ENCODE measurements around the gene CSH2.
"Not testable (repeated sequence)": the region's sequence is repeated elsewhere in the genome, so short reads cannot be mapped to it uniquely, and the experiment has no call there.

The CSH2 gene

DNA sequence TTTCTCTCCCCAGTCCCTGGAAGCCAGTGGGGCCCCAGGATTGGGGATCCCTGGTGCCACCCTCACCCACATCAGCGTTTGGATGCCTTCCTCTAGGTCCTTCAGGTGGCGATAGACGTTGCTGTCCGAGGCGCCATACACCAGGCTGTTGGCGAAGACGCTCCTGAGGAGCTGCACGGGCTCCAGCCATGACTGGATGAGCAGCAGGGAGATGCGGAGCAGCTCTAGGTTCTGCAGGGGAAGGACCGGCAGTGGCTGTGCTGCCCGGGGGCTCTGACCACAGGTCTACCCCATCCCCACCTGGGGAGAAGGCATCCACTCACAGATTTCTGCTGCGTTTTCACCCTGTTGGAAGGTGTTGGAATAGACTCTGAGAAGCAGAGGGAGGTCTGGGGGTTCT lies 7.2 kb upstream of the CSH2 start:
- no peaks in the 10 kb centered on the region for H3K9me3 ChIP-seq (ENCODE audit: control insufficient read depth, insufficient read depth, low read depth, low read length)
- no peak overlapping the region for H3K27ac ChIP-seq (ENCODE audit: extremely low read depth, low read depth, low read length)
- H3K4me1 ChIP-seq (ENCODE audit: control insufficient read depth, insufficient read depth, low read length), result no peaks in the 10 kb centered on the region
- ChIA-PET CTCF (interaction anchor here (0.6 to 2.9 kb wide), 6 partner anchors 10 to 222 kb away, joined by 3 to 10 read pairs (median 3); no protein-coding TSS in a partner anchor), POLR2A (no interaction called here)
- no peak overlapping the region for H3K4me3 ChIP-seq (ENCODE audit: low read depth, low read length)
- TF ChIP-seq PRDM1 (tag by site-specific recombination; IDR thresholded peaks at IDR 0.05) (no peak), ZBTB1 (tag by site-specific recombination; IDR thresholded peaks at IDR 0.05) (no peak), ZNF146 (tag by site-specific recombination; IDR thresholded peaks at IDR 0.05) (no peak), ZNF501 (tag by site-specific recombination; IDR thresholded peaks at IDR 0.05) (no peak), ZNF184 (tag by site-specific recombination; IDR thresholded peaks at IDR 0.05) (no peak), ZFP3 (tag by site-specific recombination; IDR thresholded peaks at IDR 0.05; ENCODE audit: low read depth) (no peak), ZNF174 (tag by site-specific recombination; IDR thresholded peaks at IDR 0.05) (no peak), ZNF138 (tag by site-specific recombination; IDR thresholded peaks at IDR 0.05; ENCODE audit: borderline replicate concordance) (no peak)
- TF ChIP-seq, protein P1, sequence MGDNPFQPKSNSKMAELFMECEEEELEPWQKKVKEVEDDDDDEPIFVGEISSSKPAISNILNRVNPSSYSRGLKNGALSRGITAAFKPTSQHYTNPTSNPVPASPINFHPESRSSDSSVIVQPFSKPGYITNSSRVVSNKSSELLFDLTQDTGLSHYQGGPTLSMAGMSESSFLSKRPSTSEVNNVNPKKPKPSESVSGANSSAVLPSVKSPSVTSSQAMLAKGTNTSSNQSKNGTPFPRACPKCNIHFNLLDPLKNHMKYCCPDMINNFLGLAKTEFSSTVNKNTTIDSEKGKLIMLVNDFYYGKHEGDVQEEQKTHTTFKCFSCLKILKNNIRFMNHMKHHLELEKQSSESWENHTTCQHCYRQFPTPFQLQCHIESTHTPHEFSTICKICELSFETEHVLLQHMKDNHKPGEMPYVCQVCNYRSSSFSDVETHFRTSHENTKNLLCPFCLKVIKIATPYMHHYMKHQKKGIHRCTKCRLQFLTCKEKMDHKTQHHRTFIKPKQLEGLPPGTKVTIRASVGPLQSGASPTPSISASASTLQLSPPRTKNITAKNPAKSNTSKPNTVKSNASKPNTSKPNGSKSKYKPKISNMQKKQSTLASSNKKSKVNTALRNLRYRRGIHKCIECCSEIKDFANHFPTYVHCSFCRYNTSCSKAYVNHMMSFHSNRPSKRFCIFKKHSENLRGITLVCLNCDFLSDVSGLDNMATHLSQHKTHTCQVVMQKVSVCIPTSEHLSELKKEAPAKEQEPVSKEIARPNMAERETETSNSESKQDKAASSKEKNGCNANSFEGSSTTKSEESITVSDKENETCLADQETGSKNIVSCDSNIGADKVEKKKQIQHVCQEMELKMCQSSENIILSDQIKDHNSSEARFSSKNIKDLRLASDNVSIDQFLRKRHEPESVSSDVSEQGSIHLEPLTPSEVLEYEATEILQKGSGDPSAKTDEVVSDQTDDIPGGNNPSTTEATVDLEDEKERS (tag by site-specific recombination; IDR thresholded peaks at IDR 0.05), result no peak
- TF ChIP-seq, protein P2, sequence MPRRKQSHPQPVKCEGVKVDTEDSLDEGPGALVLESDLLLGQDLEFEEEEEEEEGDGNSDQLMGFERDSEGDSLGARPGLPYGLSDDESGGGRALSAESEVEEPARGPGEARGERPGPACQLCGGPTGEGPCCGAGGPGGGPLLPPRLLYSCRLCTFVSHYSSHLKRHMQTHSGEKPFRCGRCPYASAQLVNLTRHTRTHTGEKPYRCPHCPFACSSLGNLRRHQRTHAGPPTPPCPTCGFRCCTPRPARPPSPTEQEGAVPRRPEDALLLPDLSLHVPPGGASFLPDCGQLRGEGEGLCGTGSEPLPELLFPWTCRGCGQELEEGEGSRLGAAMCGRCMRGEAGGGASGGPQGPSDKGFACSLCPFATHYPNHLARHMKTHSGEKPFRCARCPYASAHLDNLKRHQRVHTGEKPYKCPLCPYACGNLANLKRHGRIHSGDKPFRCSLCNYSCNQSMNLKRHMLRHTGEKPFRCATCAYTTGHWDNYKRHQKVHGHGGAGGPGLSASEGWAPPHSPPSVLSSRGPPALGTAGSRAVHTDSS (tag by site-specific recombination; IDR thresholded peaks at IDR 0.05), result no peak
- TF ChIP-seq, protein P3, sequence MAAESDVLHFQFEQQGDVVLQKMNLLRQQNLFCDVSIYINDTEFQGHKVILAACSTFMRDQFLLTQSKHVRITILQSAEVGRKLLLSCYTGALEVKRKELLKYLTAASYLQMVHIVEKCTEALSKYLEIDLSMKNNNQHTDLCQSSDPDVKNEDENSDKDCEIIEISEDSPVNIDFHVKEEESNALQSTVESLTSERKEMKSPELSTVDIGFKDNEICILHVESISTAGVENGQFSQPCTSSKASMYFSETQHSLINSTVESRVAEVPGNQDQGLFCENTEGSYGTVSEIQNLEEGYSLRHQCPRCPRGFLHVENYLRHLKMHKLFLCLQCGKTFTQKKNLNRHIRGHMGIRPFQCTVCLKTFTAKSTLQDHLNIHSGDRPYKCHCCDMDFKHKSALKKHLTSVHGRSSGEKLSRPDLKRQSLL (tag by site-specific recombination; IDR thresholded peaks at IDR 0.05), result no peak
- H3K36me3 ChIP-seq (ENCODE audit: control insufficient read depth in 2 of 2, insufficient read depth in 1 of 2, low read length in 2 of 2), result no peaks in the 10 kb centered on the region

DNA sequence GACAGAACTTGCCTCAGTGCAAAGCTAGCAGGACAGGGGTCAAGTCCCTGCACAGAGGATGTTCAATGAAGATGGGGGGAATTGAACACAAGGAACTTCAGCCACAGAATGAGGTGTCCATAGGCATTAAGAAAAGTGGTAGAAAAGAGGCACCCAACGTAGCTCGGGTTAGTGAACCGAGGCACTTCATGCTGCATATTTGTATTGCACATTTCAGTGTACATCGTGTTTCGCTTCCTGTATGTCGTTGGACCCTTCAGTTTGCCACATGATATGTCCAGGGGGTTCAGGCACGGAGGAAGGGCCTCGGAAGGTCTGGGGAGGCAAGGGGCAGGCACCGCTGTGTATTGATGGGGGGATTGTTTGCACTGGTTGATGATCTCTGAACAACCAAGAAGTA lies 4.9 kb upstream of the CSH2 start:
- H3K4me1 ChIP-seq (ENCODE audit: control insufficient read depth, insufficient read depth, low read length); H3K9me3 ChIP-seq (ENCODE audit: control insufficient read depth, insufficient read depth, low read depth, low read length); H3K4me3 ChIP-seq (ENCODE audit: low read depth, low read length); POLR2A ChIA-PET; H3K27ac ChIP-seq (ENCODE audit: extremely low read depth, low read depth, low read length); H3K36me3 ChIP-seq (ENCODE audit: control insufficient read depth in 2 of 2, insufficient read depth in 1 of 2, low read length in 2 of 2): not testable (repeated sequence)
- CTCF ChIA-PET, result interaction anchor here (0.6 to 2.6 kb wide), 4 partner anchors 10 to 1101 kb away, joined by 3 to 14 read pairs (median 4); no protein-coding TSS in a partner anchor

DNA sequence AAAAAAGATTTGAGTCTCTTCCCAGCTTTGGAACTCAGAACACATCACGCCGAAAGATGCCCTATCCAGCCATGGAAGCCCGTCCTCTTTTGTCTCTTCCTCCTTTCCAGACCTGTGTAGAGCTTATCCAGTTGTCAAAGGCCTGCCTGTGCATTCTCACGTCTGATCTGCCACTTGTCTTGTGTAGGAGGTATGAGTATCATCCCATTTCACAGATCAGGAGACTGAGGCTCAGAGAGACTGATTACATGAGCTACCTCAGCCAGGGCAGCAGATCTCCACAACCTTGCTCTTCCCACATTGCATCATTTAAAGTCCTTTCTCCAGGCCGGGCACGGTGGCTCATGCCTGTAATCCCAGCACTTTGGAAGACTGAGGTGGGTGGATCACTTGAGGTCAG lies 1.2 kb upstream of the CSH2 start:
- H3K9me3 ChIP-seq (ENCODE audit: control insufficient read depth, insufficient read depth, low read depth, low read length); POLR2A ChIA-PET; H3K4me1 ChIP-seq (ENCODE audit: control insufficient read depth, insufficient read depth, low read length); H3K4me3 ChIP-seq (ENCODE audit: low read depth, low read length); H3K36me3 ChIP-seq (ENCODE audit: control insufficient read depth in 2 of 2, insufficient read depth in 1 of 2, low read length in 2 of 2); H3K27ac ChIP-seq (ENCODE audit: extremely low read depth, low read depth, low read length): not testable (repeated sequence)
- CTCF ChIA-PET, result interaction anchor here (0.6 to 1.4 kb wide), 13 partner anchors 9 to 1347 kb away, joined by 3 to 9 read pairs (median 4); no protein-coding TSS in a partner anchor

DNA sequence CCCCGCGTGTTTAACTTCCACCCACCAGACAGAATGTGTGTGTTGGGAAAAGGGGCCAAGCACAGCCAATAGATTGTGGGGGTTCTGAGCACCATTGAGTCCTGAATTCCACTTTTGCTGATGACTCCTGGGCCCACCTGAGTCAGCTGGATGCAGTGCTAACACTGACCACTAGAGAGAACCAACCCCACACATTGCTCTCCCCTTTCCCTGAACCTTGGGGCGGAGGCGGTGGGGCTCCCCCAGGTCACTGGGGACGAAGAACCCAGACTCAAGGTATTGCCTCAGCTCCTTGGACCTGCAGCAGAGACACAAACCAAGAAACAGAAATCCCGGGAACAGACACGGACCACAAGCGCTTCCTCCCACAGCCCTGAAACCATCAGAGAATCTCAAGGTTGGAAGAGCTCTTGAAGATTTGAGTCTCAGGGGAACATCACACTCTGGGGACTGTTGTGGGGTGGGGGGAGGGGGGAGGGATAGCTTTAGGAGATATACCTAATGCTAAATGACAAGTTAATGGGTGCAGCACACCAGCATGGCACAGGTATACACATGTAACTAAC lies 667 bp upstream of the CSH2 start:
- POLR2A ChIA-PET; H3K4me1 ChIP-seq (ENCODE audit: control insufficient read depth, insufficient read depth, low read length); H3K4me3 ChIP-seq (ENCODE audit: low read depth, low read length); H3K36me3 ChIP-seq (ENCODE audit: control insufficient read depth in 2 of 2, insufficient read depth in 1 of 2, low read length in 2 of 2); H3K27ac ChIP-seq (ENCODE audit: extremely low read depth, low read depth, low read length); H3K9me3 ChIP-seq (ENCODE audit: control insufficient read depth, insufficient read depth, low read depth, low read length): not testable (repeated sequence)
- CTCF ChIA-PET, result interaction anchor here (0.6 to 1.4 kb wide), 13 partner anchors 8 to 1347 kb away, joined by 3 to 9 read pairs (median 4); no protein-coding TSS in a partner anchor

DNA sequence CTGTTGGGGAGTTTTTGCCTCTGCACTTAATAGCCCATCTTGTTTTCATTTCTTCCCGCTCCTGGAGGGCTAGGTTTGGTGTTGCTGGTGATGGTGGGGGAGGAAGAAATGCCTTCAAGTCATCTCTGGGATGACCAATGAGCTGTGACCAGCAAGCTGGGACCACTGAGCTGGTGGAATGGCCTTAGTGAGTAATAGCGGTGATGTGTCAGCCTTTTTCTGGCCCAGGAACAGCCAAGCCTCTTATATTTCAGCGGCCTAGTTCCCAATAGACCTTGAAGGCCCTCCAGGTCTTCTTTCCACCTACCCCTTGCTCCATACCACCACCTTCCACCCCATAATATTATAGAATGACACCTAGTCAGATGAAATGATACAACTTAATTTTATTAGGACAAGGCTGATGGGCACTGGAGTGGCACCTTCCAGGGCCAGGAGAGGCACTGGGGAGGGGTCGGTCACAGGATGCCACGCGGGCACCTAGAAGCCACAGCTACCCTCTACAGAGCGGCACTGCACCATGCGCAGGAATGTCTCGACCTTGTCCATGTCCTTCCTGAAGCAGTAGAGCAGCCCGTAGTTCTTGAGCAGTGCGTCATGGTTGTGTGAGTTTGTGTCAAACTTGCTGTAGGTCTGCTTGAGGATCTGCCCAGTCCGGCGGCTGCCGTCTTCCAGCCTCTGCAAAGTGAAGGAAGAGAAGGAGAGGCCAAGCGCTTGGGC lies 1.7 kb downstream of the CSH2 start:
- H3K27ac ChIP-seq (ENCODE audit: extremely low read depth, low read depth, low read length); H3K9me3 ChIP-seq (ENCODE audit: control insufficient read depth, insufficient read depth, low read depth, low read length); H3K4me1 ChIP-seq (ENCODE audit: control insufficient read depth, insufficient read depth, low read length); CTCF ChIA-PET; H3K4me3 ChIP-seq (ENCODE audit: low read depth, low read length); POLR2A ChIA-PET; H3K36me3 ChIP-seq (ENCODE audit: control insufficient read depth in 2 of 2, insufficient read depth in 1 of 2, low read length in 2 of 2): not testable (repeated sequence)

DNA sequence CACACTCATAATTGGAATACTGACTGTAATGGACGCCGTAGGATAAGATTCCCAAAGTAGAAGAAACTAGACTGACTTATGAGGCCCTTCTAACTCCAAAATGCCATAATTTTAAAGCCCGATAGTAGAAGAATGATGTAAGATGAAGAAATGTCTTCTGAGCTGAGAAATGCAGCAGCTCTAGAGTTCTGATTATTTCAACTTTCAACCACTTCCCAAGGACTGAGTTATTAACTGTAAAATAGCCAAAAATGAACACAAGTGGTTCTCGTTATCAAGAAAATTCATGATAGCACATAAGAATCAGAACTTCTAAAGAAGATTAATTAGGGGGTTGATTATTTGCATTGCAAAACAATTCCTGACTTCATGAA lies 3.2 kb downstream of the CSH2 start:
- H3K9me3 ChIP-seq (ENCODE audit: control insufficient read depth, insufficient read depth, low read depth, low read length); H3K36me3 ChIP-seq (ENCODE audit: control insufficient read depth in 2 of 2, insufficient read depth in 1 of 2, low read length in 2 of 2); H3K4me1 ChIP-seq (ENCODE audit: control insufficient read depth, insufficient read depth, low read length); H3K4me3 ChIP-seq (ENCODE audit: low read depth, low read length); H3K27ac ChIP-seq (ENCODE audit: extremely low read depth, low read depth, low read length); POLR2A ChIA-PET: not testable (repeated sequence)
- CTCF ChIA-PET, result interaction anchor here (0.8 to 3.1 kb wide), 7 partner anchors 11 to 42 kb away, joined by 3 to 18 read pairs (median 4); partner anchors contain the start of gene GH2

Data from HEK293 (cell line).